ENCODE data around the gene MTHFSD. TPM values are rescaled to one million over a fixed set of nuclear protein-coding genes. Genes with fewer than 3 reads are reported as not detected.
A peak's percentile ranks its signal among the peaks of the same experiment; 100 is the strongest.

Gene MTHFSD
- 10 to 100 TPM; 23.7 to 43.8 TPM for total RNA-seq

GRCh38 chr16:86554917-86555703, at the start of gene MTHFSD:
MTHFSD (minus strand) TSS chr16:86555235; CDS start chr16:86555184, 51 bp downstream.
- TF ChIP-seq POLR2AphosphoS5 (IDR thresholded peaks at IDR 0.05) = peak; percentile 99
- TF ChIP-seq CTCF (IDR thresholded peaks at IDR 0.05) = peak in 1 of 4 experiments; percentile 35
- TF ChIP-seq POLR2A (IDR thresholded peaks at IDR 0.05) = peak; percentile 63
- no peaks in the 10 kb centered on the region for H3K4me1 ChIP-seq (replicated peaks)
- H3K36me3 ChIP-seq = peaks cover 0 to 5% of the 10 kb centered on the region in 2 donors
- peak within 1 kb of the TSS; percentile 79 to 87 for H3K4me3 ChIP-seq
- no peaks in the 10 kb centered on the region for H3K9me3 ChIP-seq
- peak within 1 kb of the TSS; percentile 79 to 80 for H3K27ac ChIP-seq
- intact Hi-C loops (cut with DNase I) = no loop called here
- no peaks in the 10 kb centered on the region for H3K27me3 ChIP-seq (replicated peaks; ENCODE audit: insufficient read depth)
- DNase-seq (ENCODE audit: low spot score) = peak; percentile 86
- WGBS = 4% methylated on average over 57 of the region's 70 CpGs

GRCh38 chr16:86604436-86605193, 49.6 kb upstream of the MTHFSD start:
- Histone ChIP-seq H3K4me3 (no peak overlapping the region), H3K4me1 (replicated peaks) (no peaks in the 10 kb centered on the region), H3K27me3 (replicated peaks; ENCODE audit: insufficient read depth) (no peaks in the 10 kb centered on the region), H3K9me3 (no peaks in the 10 kb centered on the region), H3K36me3 (no peaks in the 10 kb centered on the region), H3K27ac (peak overlapping the region in 1 of 2 donors; percentile 23)
- intact Hi-C loops (cut with DNase I) = no loop called here
- DNase-seq (ENCODE audit: low spot score) = no peak
- WGBS = 57% methylated on average over 16 of the region's 16 CpGs
- peak; percentile 40 for TF ChIP-seq POLR2AphosphoS5 (IDR thresholded peaks at IDR 0.05)
- no peak for TF ChIP-seq POLR2A (IDR thresholded peaks at IDR 0.05)
- no peak for TF ChIP-seq CTCF (IDR thresholded peaks at IDR 0.05)

- TF ChIP-seq POLR2A (IDR thresholded peaks at IDR 0.05) (no peak), CTCF (IDR thresholded peaks at IDR 0.05) (no peak), POLR2AphosphoS5 (IDR thresholded peaks at IDR 0.05) (no peak)
- intact Hi-C loops (cut with DNase I) = no loop called here
- DNase-seq (ENCODE audit: low spot score) = no peak
- no peak overlapping the region for H3K27ac ChIP-seq
- no peaks in the 10 kb centered on the region for H3K4me1 ChIP-seq (replicated peaks)
- H3K27me3 ChIP-seq (replicated peaks; ENCODE audit: insufficient read depth) = peaks cover 4% of the 10 kb centered on the region
- WGBS = 55% methylated on average over 4 of the region's 4 CpGs
- no peaks in the 10 kb centered on the region for H3K9me3 ChIP-seq
- H3K36me3 ChIP-seq = no peaks in the 10 kb centered on the region
- H3K4me3 ChIP-seq = no peak overlapping the region
Measured at GRCh38 chr16:86602521-86602920, 47.5 kb upstream of the MTHFSD start.

- 85% methylated on average over 2 of the region's 2 CpGs for WGBS
- TF ChIP-seq POLR2AphosphoS5 (IDR thresholded peaks at IDR 0.05) (no peak), POLR2A (IDR thresholded peaks at IDR 0.05) (no peak), CTCF (IDR thresholded peaks at IDR 0.05) (no peak)
- Histone ChIP-seq H3K9me3 (no peaks in the 10 kb centered on the region), H3K27me3 (replicated peaks; ENCODE audit: insufficient read depth) (peaks cover 7% of the 10 kb centered on the region), H3K27ac (no peak overlapping the region), H3K4me1 (replicated peaks) (no peaks in the 10 kb centered on the region), H3K4me3 (no peak overlapping the region), H3K36me3 (no peaks in the 10 kb centered on the region)
- no peak for DNase-seq (ENCODE audit: low spot score)
- intact Hi-C loops (cut with DNase I) = no loop called here
Measured at GRCh38 chr16:86601356-86601755, 46.3 kb upstream of the MTHFSD start.
